GM18508 (cell line): Measurements from ENCODE around the gene IZUMO1.
"Not testable (repeated sequence)": the region's sequence is repeated elsewhere in the genome, so short reads cannot be mapped to it uniquely, and the experiment has no call there.

Source experiments
- ATAC-seq: cut with Tn5 transposase; IDR thresholded peaks from one replicate; pipeline ENCODE4 v1.9.1; 2021; ENCODE audit warnings: moderate number of reproducible peaks; ENCODE audit not compliant: insufficient read depth, unreplicated experiment

The IZUMO1 gene

GRCh38 chr19:48746738-48747575 lies at the start of gene IZUMO1:
TSS of gene IZUMO1 (minus strand) at chr19:48746909. CDS start at chr19:48745859, 1,050 bp downstream.
- ATAC-seq = no peak

- ATAC-seq = no peak
Measured at GRCh38 chr19:48795685-48796070, 49.0 kb upstream of the IZUMO1 start.

GRCh38 chr19:48795055-48795684 lies 48.5 kb upstream of the IZUMO1 start:
- no peak for ATAC-seq

- ATAC-seq = no peak
Measured at GRCh38 chr19:48794291-48794690, 47.6 kb upstream of the IZUMO1 start.

GRCh38 chr19:48793271-48793670 lies 46.6 kb upstream of the IZUMO1 start:
- no peak for ATAC-seq

GRCh38 chr19:48787331-48787730 lies 40.6 kb upstream of the IZUMO1 start:
- ATAC-seq = not testable (repeated sequence)

GRCh38 chr19:48786422-48786821 lies 39.7 kb upstream of the IZUMO1 start:
- ATAC-seq = not testable (repeated sequence)

GRCh38 chr19:48784527-48784926 lies 37.8 kb upstream of the IZUMO1 start:
- no peak for ATAC-seq

- ATAC-seq = no peak
Measured at GRCh38 chr19:48780631-48781391, 34.1 kb upstream of the IZUMO1 start.

- no peak for ATAC-seq
Measured at GRCh38 chr19:48779636-48780035, 32.9 kb upstream of the IZUMO1 start.

GRCh38 chr19:48777720-48778119 lies 31.0 kb upstream of the IZUMO1 start:
- ATAC-seq = no peak

GRCh38 chr19:48777139-48777538 lies 30.4 kb upstream of the IZUMO1 start:
- ATAC-seq = no peak

- ATAC-seq = no peak
Measured at GRCh38 chr19:48772503-48772953, 25.8 kb upstream of the IZUMO1 start.

- no peak for ATAC-seq
Measured at GRCh38 chr19:48770734-48771472, 24.2 kb upstream of the IZUMO1 start.

GRCh38 chr19:48770266-48770665 lies 23.6 kb upstream of the IZUMO1 start:
- ATAC-seq = no peak

- ATAC-seq = no peak
Measured at GRCh38 chr19:48768994-48769713, 22.4 kb upstream of the IZUMO1 start.

- ATAC-seq = not testable (repeated sequence)
Measured at GRCh38 chr19:48768171-48768753, 21.6 kb upstream of the IZUMO1 start.

- not testable (repeated sequence) for ATAC-seq
Measured at GRCh38 chr19:48765816-48766215, 19.1 kb upstream of the IZUMO1 start.

- no peak for ATAC-seq
Measured at GRCh38 chr19:48760504-48761205, 13.9 kb upstream of the IZUMO1 start.
